ENCODE measurements around the gene STK33. TPM values are rescaled to one million over a fixed set of nuclear protein-coding genes. Genes with fewer than 3 reads are reported as not detected.

STK33 gene
- polyA plus RNA-seq, 1 of the 3 experiments (the other 2 are of a cell fraction), result 12.3 TPM

DNA sequence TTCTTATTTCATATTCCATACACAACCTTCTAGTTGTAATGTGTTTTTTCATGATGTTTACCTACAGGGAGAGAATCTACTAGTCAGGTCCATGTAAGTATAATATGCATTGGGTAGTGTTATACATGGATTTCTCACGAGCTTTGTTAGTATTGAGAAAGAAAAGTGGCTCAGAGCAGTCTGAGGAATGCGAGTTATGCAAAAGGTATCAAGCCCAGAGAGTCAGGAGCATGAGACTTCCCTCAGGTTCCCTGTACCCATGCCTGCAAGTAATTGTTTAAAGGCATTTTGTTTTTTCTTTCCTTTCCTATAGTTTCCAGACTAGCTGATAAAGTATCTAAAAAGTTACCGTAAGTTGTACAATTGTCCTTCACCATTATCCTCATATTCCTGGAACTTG is 66.1 kb downstream of the STK33 start (continued):
- TF ChIP-seq, protein P1, sequence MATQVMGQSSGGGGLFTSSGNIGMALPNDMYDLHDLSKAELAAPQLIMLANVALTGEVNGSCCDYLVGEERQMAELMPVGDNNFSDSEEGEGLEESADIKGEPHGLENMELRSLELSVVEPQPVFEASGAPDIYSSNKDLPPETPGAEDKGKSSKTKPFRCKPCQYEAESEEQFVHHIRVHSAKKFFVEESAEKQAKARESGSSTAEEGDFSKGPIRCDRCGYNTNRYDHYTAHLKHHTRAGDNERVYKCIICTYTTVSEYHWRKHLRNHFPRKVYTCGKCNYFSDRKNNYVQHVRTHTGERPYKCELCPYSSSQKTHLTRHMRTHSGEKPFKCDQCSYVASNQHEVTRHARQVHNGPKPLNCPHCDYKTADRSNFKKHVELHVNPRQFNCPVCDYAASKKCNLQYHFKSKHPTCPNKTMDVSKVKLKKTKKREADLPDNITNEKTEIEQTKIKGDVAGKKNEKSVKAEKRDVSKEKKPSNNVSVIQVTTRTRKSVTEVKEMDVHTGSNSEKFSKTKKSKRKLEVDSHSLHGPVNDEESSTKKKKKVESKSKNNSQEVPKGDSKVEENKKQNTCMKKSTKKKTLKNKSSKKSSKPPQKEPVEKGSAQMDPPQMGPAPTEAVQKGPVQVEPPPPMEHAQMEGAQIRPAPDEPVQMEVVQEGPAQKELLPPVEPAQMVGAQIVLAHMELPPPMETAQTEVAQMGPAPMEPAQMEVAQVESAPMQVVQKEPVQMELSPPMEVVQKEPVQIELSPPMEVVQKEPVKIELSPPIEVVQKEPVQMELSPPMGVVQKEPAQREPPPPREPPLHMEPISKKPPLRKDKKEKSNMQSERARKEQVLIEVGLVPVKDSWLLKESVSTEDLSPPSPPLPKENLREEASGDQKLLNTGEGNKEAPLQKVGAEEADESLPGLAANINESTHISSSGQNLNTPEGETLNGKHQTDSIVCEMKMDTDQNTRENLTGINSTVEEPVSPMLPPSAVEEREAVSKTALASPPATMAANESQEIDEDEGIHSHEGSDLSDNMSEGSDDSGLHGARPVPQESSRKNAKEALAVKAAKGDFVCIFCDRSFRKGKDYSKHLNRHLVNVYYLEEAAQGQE (IDR thresholded peaks at IDR 0.05; ENCODE audit: low read depth, low read length), result no peak
- no peak for TF ChIP-seq TEAD4 (IDR thresholded peaks at IDR 0.05; ENCODE audit: borderline replicate concordance, insufficient read depth)

DNA sequence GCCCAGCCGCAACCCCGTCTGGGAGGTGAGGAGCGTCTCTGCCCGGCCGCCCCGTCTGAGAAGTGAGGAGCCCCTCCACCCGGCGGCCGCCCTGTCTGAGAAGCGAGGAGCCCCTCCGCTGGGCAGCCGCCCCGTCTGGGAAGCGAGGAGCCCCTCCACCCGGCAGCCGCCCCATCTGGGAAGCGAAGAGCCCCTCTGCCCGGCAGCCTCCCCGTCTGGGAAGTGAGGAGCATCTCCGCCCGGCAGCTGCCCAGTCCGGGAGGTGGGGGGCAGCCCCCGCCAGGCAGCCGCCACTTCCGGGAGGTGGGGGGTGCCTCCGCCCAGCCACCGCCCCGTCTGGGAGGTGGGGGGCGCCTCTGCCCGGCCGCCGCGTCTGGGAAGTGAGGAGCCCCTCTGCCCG is 70.6 kb downstream of the STK33 start:
- Histone ChIP-seq H3K27me3 (ENCODE audit: insufficient read depth) (no peaks in the 10 kb centered on the region), H4K20me1 (ENCODE audit: insufficient read depth) (no peaks in the 10 kb centered on the region), H3K9me2 (no peaks in the 10 kb centered on the region), H3K79me2 (ENCODE audit: insufficient read depth) (no peaks in the 10 kb centered on the region), H3K9ac (no peak overlapping the region), H3F3A (replicated peaks; ENCODE audit: insufficient read depth) (no peaks in the 10 kb centered on the region), H3K4me3 (ENCODE audit: low read depth in 2 of 2, low read length in 1 of 2) (no peak overlapping the region), H3K27ac (ENCODE audit: low read depth in 2 of 2, low read length in 1 of 2) (no peak overlapping the region), H2AFZ (ENCODE audit: low read depth) (no peak overlapping the region), H3K9me3 (no peaks in the 10 kb centered on the region), H3K4me2 (no peak overlapping the region), H3K4me1 (ENCODE audit: control insufficient read depth in 1 of 2, insufficient read depth in 2 of 2, low read depth in 1 of 2, low read length in 1 of 2) (no peaks in the 10 kb centered on the region), H3K36me3 (replicated peaks in 1 of 2; ENCODE audit: control insufficient read depth in 1 of 2, insufficient read depth in 2 of 2, low read length in 1 of 2) (no peaks in the 10 kb centered on the region)
- POLR2A ChIA-PET, result no interaction called here
- no peak for TF ChIP-seq NFIC (IDR thresholded peaks at IDR 0.05; ENCODE audit: borderline replicate concordance)
- TF ChIP-seq, protein P2, sequence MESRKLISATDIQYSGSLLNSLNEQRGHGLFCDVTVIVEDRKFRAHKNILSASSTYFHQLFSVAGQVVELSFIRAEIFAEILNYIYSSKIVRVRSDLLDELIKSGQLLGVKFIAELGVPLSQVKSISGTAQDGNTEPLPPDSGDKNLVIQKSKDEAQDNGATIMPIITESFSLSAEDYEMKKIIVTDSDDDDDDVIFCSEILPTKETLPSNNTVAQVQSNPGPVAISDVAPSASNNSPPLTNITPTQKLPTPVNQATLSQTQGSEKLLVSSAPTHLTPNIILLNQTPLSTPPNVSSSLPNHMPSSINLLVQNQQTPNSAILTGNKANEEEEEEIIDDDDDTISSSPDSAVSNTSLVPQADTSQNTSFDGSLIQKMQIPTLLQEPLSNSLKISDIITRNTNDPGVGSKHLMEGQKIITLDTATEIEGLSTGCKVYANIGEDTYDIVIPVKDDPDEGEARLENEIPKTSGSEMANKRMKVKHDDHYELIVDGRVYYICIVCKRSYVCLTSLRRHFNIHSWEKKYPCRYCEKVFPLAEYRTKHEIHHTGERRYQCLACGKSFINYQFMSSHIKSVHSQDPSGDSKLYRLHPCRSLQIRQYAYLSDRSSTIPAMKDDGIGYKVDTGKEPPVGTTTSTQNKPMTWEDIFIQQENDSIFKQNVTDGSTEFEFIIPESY (IDR thresholded peaks at IDR 0.05; ENCODE audit: borderline replicate concordance, low read depth), result no peak
- TF ChIP-seq EP300 (IDR thresholded peaks at IDR 0.05; ENCODE audit: borderline replicate concordance in 1 of 2, low read depth in 1 of 2, low read length in 1 of 2), result no peak
- TF ChIP-seq RXRA (IDR thresholded peaks at IDR 0.05; ENCODE audit: borderline replicate concordance, low read depth), result no peak
- TF ChIP-seq, protein P3, sequence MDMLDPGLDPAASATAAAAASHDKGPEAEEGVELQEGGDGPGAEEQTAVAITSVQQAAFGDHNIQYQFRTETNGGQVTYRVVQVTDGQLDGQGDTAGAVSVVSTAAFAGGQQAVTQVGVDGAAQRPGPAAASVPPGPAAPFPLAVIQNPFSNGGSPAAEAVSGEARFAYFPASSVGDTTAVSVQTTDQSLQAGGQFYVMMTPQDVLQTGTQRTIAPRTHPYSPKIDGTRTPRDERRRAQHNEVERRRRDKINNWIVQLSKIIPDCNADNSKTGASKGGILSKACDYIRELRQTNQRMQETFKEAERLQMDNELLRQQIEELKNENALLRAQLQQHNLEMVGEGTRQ (IDR thresholded peaks at IDR 0.05; ENCODE audit: borderline replicate concordance, low read depth, low read length), result no peak
- no peak for TF ChIP-seq FOXM1 (IDR thresholded peaks at IDR 0.05; ENCODE audit: low read depth)
- TF ChIP-seq, protein P4, sequence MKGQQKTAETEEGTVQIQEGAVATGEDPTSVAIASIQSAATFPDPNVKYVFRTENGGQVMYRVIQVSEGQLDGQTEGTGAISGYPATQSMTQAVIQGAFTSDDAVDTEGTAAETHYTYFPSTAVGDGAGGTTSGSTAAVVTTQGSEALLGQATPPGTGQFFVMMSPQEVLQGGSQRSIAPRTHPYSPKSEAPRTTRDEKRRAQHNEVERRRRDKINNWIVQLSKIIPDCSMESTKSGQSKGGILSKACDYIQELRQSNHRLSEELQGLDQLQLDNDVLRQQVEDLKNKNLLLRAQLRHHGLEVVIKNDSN (IDR thresholded peaks at IDR 0.05; ENCODE audit: borderline replicate concordance, low read depth), result no peak
- no peak for TF ChIP-seq TEAD4 (IDR thresholded peaks at IDR 0.05; ENCODE audit: borderline replicate concordance, insufficient read depth)
- TF ChIP-seq, protein P5, sequence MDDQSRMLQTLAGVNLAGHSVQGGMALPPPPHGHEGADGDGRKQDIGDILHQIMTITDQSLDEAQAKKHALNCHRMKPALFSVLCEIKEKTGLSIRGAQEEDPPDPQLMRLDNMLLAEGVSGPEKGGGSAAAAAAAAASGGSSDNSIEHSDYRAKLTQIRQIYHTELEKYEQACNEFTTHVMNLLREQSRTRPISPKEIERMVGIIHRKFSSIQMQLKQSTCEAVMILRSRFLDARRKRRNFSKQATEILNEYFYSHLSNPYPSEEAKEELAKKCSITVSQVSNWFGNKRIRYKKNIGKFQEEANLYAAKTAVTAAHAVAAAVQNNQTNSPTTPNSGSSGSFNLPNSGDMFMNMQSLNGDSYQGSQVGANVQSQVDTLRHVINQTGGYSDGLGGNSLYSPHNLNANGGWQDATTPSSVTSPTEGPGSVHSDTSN (IDR thresholded peaks at IDR 0.05), result no peak
- TF ChIP-seq SIN3A (IDR thresholded peaks at IDR 0.05; ENCODE audit: borderline replicate concordance, low read depth, low read length), result no peak
- TF ChIP-seq ELF1 (IDR thresholded peaks at IDR 0.05), result no peak
- no peak for DNase-seq
- WGBS (ENCODE audit: low lambda C conversion rate), result 89% methylated on average over 13 of the region's 34 CpGs
- CTCF ChIA-PET, result no interaction called here
